Dedifferentiated amniotic fluid mesenchymal stem cell (primary cell): ENCODE data around the gene TGM6.

ENCODE experiments used
- DNase-seq: peaks from one replicate; pipeline ENCODE4 v3.0.0-alpha.2; 2016; ENCODE audit errors: extremely low spot score

Gene TGM6

DNA sequence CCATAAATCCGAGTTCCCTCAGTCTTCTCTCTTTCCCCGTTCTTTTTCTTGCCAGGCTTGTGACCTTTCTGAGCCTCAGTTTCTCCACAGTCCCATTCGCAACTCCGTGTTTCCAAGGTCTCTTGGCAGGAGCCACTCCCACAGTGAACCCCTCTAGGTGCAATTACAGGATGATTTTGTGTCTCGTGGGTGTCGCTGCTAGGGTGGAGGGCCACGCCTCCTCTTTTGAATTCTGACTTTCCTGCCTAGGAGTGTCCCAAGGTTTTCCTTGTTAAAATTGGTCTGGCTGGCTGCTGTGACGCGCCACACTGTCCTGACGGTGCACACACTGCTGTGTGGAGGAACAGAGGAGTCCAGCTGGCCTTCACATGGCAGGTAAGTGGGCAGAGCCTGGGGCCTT is at the start of gene TGM6:
Gene TGM6, plus strand, starts transcription at position 301 of the 400 bp plus-strand sequence. Its CDS starts 68 bp downstream, at position 369.
- no peak for DNase-seq

- no peak for DNase-seq
Measured at GRCh38 chr20:2331106-2331505, 49.6 kb upstream of the TGM6 start.

GRCh38 chr20:2331901-2332565 is 48.7 kb upstream of the TGM6 start:
- DNase-seq: no peak

- no peak for DNase-seq
Measured at GRCh38 chr20:2332711-2333110, 48.0 kb upstream of the TGM6 start.

GRCh38 chr20:2333821-2334220 is 46.9 kb upstream of the TGM6 start:
- DNase-seq: no peak

- no peak for DNase-seq
Measured at GRCh38 chr20:2335096-2335870, 45.4 kb upstream of the TGM6 start.

GRCh38 chr20:2336471-2336870 is 44.2 kb upstream of the TGM6 start:
- DNase-seq: no peak

GRCh38 chr20:2337142-2337541 is 43.6 kb upstream of the TGM6 start:
- no peak for DNase-seq

DNA sequence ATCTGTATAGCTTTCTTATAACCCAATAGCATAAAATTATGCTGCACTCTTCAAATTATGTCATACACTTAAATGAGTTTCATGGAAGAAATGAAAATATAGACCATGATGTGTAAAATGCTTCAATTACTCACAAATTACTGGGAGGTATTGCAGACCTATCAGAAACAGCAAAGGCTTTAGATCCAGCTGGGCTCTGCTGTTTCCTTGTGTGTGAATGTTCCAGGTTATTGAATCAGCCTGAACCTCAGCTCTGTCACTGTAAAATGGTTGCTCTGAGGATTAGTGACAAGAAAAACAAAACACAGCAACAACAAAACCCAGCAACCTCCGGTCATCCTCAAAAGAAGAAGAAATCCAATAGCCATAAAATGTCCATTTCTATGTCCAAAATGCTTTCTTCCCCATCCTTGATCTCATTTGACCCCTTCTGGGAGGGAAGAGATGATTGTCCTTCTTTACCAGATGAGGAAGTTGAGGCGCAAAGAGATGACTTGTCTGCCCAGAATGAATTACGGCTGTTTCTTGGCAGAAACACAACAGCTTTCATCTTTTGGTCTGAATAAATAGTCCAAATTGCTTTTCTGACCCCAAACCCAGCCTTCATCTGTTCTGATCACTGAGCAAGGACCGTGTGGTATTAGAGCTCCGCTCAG is 42.2 kb upstream of the TGM6 start:
- no peak for DNase-seq

DNA sequence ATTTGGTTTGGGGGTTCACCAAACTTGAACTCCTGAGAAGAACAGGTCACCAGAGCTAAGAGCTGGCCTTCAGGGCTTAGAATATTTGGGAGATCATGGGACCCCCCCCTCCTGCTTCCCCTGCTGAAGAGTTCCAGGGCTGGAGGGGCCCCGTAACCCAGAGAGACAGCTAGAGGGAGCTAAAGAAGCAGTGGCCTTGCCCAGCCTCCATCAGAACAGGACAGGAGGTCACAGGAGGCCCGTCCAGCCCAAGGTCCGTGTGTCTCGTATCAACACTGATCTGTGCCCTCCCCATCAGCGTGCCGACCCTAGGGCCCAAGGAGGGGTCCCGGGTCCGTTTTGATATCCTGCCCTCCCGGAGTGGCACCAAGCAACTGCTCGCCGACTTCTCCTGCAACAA is 40.6 kb upstream of the TGM6 start:
- no peak for DNase-seq

DNA sequence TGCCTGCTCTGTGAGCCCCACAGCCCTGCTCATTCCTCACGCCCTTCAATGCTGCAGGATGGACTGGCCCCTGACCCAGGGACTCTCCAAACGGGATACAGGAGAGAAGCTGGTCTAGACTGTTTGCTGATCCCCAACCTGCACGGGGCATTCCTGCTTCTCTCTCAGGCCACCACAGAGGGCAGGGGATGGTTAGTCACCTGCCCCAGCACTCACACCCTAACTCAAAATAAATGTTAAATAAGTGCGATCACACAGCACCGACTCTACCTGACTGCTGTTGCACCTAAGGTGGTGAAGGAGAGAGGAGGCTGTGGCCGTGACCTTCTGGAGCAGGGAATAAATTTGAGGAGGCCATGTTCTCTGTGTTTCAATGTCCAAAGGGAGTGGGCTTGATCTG is 39.9 kb upstream of the TGM6 start:
- DNase-seq: no peak

DNA sequence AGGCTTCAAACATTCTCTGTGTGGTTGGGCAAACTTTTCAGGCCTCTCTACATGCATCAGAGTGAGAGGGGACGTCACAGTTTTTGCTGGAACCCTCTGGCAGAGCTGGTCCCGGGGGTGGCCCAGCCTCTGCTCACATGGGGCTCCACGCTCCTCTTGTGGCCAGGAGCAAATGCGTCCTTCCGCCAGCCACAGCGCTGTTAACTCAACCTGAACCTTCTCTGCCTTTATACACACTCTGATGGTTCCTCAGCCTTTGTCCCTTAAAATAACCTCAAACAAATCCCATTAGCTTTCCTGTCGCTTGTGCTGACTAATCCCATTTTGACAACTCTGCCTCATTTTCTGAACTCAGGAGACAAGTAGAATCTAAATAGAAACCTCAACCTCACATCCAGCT is 39.4 kb upstream of the TGM6 start:
- DNase-seq: no peak

- DNase-seq: no peak
Measured at GRCh38 chr20:2342243-2342642, 38.5 kb upstream of the TGM6 start.

DNA sequence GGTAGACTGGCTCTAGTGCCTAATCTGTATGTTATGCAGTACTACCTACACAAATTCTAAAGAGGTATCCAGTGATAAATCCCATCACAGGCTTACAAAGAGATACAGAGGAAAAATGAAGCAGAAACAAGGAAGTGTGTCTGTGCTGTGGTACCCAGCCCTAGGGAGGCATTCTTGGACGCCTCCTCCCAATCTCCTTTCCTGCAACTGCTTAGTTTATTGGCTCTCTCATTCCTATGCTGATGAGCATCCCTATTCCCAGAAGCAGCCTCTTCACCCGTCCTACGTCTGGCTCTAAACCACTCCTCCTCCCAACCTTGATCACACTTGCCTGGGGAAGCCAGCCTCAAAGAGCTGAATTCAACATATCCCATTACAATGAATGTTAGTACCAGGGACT is 34.5 kb upstream of the TGM6 start:
- DNase-seq: no peak

- no peak for DNase-seq
Measured at GRCh38 chr20:2348336-2348735, 32.4 kb upstream of the TGM6 start.

DNA sequence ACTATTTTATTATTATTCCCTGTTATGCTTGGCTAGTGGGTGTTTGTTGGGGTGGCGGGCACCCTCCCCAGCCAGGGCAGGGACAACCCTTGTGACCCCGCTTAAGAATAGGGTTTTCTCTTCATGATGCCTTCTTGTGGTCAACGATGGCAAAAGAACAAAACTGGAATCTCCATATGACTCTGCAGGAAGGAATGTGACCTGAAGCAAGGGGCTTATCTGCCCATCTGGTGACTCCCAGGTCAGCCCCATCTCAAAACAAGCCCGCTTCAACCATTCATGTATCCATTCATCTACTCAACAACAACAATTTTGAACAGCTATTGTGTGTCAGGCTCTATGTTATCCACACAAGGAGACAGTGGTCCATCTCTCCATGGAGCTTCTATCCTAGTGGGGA is 30.9 kb upstream of the TGM6 start:
- DNase-seq: no peak

DNA sequence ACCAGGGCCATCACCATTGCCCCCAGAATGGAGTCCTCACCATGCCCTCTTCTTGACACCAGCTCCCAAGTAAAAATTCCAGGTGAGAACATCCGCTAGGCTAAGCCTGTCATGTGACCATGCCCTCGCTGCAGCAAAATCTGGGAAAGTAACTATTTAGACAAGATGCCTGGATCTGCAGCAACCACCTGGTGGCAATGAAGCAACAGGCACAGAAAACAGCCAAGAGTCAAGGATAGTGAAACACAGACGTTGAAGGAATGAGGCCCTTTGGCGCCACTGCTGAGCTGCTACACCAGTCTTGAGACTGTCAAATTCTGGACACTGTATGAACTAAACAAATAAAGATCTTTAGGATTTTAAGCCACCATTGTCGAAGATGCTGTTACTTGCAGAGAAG is 30.1 kb upstream of the TGM6 start:
- no peak for DNase-seq

- DNase-seq: no peak
Measured at GRCh38 chr20:2353231-2353630, 27.5 kb upstream of the TGM6 start.

DNA sequence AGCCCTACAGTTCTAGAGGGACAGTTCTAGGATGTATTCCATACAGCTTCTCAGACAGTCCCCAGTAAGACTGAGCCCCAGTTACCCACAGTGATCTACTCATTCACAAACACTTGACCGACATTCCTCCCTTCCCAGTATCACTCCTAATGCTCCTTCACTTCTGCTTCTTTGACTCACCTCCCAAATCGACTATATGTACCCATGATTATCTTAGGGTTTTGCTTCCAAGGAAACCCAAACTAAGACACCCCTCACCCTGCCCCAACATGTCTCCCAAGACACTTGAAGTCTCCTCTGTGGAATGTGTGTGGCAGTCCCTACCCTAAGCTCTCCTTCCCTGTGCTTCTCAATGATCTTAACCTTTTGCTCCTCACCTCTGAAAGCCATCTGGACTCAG is 23.6 kb upstream of the TGM6 start:
- no peak for DNase-seq

GRCh38 chr20:2358006-2358405 is 22.7 kb upstream of the TGM6 start:
- DNase-seq: no peak

- no peak for DNase-seq
Measured at GRCh38 chr20:2361035-2361593, 19.6 kb upstream of the TGM6 start.

DNA sequence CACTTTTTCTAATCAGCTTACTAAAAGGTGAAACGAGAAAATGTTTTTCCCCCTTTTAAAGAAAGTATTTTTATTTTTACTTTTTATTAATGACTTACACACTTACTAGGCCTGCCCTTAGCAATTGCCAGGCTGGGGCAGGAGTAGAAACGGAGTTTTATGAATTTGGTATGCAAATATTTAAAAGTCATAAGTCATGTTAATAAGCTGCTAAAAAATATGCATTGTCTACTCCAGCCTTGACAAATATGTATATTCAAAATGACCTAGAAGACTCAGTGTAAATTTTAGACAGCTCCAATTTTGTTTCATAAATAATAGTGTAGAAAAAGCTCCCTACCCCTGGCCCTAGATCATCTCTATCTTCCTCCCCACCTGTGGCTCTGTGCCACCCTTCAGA is 17.5 kb upstream of the TGM6 start:
- no peak for DNase-seq

GRCh38 chr20:2363587-2363986 is 17.1 kb upstream of the TGM6 start:
- DNase-seq: no peak
